ENCODE measurements around the gene PILRA. TPM values are rescaled to one million over a fixed set of nuclear protein-coding genes. Genes with fewer than 3 reads are reported as not detected.
"Not testable (repeated sequence)": the region's sequence is repeated elsewhere in the genome, so short reads cannot be mapped to it uniquely, and the experiment has no call there.

Gene PILRA
- total RNA-seq, 1 donor from 2014 or later, result 0.20 TPM

DNA sequence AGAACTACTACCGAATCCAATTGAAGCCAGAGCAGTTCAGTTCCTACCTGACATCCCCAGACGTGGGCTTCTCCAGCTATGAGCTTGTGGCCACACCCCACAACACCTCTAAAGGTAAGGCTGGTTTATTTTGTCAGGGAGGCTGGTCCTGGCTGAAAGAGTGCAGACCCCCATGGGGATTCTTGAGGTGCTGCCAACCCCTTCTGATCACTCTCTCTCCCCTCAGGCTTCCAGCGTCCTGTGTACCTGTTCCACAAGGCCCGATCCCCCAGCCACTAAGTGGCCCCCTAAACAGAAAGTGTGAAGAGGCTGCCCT is 59.9 kb downstream of the PILRA start:
- no peak for DNase-seq (ENCODE audit: low read depth in 2 of 2)

DNA sequence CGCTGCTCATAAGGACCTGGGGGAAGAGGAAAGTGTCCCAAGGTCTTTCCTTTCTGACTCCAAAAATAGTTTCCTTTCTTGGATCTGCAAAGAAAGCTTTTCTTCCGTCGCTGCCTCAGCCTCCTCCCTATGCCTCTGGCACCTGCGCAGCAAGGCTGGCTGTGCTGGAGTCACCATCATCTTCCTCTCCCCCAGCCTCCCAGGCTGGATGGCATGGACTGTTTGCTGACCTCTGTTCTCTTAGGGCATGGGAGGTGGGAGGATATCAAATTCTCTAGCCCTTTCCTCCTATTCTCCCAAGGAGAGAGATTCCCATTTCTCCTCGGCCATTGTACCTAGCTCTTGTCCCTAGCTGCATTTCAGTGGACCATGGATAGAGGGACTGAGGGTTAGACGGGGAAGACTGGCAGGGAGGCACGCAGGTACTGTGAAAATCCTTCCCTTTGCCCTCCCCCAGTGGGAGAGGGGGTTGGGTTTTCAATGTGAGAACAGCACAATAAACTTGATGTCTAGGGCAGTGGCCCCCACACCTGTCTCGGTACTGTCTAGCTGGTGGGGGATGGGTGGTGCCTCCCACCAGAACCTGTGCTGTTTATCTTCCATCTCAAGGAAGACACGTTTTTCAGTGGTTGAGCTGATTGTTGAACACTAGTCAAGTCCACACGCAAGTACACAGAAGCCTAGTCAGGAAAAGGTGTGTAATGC is 60.5 kb downstream of the PILRA start:
- DNase-seq (ENCODE audit: low read depth in 2 of 2), result no peak

DNA sequence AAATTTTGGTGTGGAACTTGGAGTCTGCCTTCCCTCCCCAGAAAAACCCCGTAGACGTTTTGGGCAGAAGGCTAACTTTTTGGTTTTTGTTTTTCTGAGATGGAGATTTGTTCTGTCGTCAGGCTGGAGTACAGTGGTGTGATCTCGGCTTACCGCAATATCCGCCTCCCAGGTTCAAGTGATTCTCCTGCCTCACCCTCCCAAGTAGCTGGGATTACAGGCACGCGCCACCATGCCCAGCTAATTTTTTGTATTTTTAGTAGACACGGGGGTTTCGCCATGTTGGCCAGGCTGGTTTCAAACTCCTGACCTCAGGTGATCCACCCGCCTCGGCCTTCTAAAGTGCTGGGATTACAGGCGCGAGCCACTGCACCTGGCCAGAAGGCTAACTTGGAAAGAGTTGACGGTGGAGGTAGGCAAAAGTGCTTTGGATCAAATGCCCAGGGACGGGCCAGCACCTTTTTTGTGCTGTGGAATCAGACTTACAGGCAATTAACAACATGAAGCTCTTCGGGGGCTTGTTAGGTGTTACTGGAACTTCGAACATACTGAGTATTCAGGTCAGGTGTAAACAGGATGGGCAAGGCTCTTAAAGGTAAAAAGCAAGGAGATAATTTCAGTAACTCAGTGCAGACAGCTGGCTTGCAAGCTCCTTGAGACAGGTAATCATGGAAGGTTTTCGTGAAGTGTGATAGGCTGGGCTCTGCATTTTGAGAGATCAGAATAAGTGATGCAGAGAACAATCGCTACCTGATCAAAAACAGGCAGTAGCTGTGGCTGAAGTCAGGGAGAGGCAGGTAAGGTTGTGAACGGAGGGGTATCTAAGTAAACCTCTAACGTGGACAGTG is 61.2 kb downstream of the PILRA start:
- no peak for DNase-seq (ENCODE audit: low read depth in 2 of 2)

DNA sequence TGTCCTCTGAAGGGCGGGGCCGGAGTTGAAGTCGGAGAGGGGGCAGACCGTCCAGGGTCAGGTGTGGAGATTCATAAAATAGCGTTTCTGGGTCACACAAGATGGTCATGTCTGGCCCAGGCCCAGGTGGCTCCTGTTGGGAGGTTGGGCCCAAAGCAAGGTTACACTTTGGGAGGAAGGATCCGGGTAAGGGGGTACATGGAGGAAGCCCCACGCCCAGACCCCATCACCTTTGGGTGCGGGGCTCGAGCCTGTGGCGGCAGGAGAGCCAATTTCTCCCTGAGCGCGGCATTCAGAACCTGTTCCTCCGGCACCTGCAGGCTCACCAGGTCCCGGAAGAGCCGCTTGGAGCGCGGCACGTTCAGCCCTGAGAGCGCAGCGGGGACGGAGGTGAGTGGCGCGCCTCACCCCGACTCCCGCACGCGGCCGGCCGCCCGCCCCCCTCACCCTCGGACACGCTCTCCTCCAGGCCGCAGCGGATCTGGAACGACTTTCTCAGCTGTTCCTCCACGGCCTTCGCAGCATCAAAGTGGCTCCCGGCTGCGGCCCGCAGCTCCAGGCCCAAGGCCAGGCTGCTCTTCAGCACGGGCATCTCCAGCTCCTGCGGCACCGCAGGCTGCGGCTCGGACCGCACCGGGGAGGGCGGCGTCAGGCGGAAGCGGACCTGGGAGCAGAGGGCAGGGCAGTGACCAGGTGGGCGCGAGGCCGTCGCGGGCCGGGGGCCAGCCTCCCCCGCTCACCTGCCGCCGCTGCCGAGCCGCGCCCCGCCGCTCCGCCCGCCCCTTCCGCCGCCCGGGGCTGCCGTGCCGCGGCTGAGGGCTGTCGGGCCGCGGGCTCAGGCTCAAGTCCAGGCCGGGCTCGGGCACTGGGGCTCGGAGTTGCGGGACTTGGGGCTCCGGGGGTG is 62.4 kb downstream of the PILRA start:
- DNase-seq (ENCODE audit: low read depth in 2 of 2), result peak; percentile 29 to 49

DNA sequence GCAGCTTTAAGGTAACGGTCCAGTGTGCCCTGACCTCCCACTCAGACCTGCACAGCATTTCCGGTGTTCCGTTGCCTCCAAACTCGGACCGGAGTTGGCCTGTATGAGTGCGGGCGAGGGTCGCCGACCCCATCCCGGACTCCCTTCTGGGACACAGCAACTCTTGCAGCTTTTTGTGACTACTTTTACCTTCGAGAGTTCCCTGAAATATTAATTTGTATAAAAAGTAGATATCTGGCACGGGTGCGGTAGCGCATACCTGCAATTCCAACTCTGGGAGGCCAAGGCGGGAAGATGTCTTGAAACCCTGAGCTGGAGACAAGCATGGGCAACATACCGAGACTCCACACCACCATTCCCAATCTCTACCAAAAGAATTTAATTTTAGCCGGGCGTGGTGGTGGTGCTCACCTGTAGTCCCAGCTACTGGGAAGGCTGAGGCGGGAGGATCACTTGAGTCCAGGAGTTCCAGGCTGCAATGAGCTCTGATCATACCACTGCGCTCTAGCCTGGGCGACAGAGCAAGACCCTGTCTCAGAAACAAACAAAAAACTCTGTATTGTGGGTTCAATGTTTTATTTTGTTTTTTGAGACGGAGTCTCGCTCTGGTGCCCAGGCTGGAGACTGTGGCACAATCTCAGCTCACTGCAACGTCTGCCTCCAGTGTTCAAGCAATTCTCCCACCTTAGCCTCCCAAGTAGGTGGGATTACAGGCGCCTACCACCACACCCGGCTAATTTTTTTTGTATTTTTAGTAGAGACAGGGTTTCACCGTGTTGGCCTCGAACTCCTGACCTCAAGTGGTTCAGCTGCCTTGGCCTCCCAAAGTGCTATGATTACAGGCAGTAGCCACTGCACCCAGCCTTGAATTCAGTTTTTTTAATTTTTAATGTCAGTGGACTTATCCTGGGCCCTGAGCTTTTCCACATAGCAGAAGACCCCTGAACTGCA is 64.1 kb downstream of the PILRA start:
- DNase-seq (ENCODE audit: low read depth in 2 of 2), result no peak

DNA sequence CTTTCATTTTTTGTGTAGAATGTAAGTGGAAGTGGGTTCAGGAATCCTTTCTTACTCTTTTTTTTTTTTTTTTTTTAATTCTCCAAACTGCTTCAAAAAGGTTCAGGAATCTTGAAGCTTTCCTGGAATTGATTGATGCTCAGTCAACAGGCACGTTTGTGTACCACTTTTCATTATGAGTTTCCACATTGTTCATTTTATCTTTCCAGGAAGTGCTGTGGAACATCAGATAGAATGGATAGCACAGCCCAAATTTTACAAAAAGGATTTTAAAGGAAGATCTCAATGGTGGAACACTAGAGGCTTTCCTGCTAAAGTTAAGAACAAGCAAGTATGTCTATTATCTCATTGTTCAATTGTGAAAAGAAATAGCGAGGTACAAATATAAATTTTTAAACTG is 64.9 kb downstream of the PILRA start:
- no peak for DNase-seq (ENCODE audit: low read depth in 2 of 2)

DNA sequence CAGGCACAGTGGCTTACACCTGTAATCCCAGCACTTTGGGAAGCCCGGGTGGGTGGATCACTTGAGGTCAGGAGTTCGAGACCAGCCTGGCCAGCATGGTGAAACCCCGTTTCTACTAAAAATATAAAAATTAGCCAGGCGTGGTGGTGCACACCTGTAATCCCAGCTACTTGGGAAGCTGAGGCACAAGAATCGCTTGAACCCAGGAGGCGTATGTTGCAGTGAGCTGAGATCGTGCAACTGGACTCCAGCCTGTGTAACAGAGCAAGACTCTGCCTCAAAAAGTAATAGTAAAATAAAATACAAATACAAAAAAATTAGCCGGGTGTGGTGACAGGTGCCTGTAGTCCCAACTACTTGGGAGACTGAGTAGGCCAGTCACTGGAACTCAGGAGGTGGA is 65.4 kb downstream of the PILRA start:
- not testable (repeated sequence) for DNase-seq (ENCODE audit: low read depth in 2 of 2)

DNA sequence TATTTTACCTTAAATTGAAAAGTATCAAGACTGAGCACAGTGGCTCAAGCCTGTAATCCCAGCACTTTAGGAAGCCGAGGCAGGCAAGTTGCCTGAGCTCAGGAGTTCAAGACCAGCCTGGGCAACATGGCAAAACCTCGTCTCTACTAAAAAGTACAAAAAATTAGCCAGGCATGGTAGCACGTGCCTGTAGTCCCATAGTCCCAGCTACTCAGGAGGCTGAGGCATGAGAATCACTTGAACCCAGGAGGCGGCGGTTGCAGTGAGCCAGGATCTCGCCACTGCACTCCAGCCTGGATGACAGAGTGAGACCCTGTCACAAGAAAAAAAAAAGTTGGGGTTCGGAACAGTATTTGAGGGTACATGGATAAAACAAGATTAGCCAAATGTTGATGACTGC is 66.0 kb downstream of the PILRA start:
- DNase-seq (ENCODE audit: low read depth in 2 of 2), result not testable (repeated sequence)

DNA sequence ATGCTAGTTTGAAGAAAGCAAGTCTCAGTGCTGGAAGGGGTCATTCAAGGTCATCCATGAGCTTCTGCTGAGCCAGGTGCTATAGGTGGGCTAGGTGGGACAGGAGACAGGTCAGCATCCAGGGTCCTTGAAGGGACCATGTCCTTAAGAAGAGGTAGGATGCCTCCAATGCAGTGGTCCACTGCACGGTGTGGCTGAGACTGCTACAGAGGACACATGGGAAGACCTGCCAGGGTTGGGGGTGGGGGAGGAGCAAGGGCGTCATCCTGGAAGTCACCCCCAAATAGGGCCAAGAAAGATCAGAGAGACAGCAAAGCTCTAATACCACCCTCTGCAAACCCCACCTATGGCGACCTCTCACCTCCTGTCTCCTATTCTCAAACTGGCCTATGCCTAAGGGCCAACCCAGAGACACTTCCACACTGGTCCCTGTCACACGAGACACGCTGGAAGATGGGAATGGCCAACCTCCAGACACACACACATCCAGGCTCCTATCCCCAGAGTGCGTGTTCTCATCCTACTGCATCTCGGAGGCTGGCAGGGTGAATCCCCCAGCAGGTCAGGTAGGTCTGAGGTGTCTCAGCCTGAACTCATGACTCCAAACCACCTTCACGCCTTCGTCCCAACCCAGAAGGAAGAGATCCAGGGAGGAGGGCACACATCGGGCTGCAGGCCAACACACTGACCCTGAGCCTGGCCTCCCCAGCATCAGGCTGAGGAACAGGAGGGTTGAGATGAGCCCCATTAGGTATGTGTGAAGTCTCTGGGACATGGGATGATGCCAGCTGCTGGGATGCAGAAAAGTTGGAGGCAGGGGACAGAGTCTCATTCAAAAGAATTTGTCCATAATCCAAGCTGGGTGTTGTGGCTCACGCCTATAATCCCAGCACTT is 68.6 kb downstream of the PILRA start:
- no peak for DNase-seq (ENCODE audit: low read depth in 2 of 2)

DNA sequence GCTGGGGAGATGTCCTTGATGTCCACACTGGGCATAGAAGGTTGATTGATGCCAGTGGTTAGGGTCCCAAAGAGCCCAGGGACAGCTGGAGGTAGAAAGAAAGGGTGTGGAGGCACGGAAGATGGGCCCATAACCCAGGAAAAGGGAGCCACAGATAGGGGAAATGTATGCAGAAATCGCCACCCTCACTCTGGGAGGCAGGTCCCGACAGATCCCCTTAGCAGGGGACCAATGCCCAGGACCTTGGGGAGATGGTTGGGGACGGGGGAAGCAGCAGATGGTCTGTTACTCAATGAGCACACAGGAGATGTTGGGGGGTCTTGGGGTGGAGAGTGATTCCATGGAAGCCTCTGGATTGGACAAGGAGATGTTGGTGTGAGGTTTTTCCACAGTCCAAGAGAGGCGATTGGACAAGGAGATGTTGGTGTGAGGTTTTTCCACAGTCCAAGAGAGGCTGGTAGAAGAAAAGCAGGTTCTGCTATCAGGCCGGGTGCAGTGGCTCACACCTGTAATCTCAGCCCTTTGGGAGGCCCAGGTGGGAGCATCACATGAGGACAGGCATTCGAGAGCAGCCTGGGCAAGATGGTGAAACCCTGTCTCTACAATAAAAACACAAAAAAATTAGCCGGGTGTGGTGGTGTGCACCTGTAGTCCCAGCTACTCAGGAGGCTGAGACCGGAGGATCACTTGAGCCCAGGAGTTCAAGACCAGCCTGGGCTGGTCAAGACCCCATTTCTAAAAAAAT is 70.0 kb downstream of the PILRA start:
- DNase-seq (ENCODE audit: low read depth in 2 of 2), result no peak

DNA sequence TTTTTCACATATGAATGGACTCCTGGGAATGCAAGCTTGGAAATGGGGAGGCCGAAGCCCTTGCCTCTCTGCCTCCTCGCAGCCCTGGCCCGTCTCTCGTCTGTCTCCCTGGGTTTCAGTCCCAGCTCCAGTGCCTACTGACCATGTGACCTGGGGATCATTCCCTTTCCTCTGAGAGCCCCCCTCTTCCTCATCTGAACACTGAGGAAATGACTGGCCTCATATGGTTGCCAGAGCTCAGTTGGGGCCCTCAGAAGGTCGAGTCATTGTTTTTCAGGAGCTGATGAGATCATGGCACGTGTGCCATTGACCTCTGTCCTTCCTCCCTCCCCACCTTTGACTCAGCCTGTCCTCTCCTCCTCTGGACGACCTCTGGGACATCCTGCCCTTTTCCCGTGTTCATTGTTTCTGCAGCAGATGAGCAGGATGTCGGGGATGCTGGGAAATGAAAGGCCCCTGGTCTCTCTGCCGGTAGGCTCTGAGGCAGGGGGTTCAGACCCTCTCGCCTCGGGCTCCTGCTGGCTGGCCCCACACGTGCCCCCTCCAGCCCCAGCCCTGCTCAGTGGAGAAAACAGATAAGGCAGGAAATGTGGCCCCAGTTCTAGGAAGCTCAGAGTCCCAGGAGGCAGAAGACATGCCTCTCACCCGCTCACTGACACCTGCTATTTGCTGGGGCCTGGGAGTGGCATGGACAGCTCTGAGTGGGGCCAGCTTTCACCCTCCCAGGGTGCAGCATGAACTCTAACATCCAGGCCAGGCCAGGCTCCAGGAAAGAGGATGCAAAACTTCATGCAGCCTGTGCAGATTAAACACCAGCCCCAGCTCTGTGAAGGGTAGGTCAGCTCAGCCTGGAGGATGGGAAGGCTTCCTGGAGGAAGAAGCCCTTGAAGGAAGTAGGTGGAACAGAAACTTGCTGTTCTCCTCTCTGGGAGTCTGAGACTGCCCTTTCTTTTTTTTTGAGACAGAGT is 71.3 kb downstream of the PILRA start:
- peak; percentile 97 to 99 for DNase-seq (ENCODE audit: low read depth in 2 of 2)

DNA sequence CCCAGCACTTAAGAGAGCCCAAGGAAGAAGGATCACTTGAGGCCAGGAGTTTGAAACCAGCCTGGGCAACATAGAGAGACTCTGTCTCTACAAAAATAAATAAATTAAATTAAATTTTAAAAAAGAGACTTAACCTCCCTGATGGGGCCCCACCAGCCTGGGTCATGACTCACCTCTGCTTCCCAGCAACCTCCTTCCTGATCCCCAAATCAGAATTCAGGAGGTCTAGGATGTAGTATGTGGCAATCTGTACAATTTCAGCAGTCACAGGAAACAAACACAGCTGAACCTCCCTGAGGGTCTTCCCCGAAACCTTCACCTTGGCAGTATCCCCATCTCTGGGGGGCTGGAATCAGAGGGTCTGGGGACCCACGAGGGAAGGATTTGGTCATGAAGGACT is 72.8 kb downstream of the PILRA start:
- DNase-seq (ENCODE audit: low read depth in 2 of 2), result peak in 1 of 2 donors; percentile 52

DNA sequence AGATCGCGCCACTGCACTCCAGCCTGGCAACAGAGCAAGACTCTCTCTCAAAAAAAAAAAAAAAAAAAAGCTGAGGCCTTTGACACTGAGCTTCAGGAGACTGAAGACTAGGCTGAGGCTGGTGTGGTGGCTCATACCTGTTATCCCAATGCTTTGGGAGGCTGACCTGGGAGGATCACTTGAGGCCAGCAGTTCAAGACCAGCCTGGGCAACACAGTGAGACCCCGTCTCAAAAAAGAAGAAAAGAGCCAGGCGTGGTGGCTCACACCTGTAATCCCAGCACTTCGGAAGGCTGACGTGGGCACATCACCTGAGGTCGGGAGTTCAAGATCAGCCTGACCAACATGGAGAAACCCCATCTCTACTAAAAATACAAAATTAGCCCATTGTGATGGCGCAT is 74.1 kb downstream of the PILRA start:
- DNase-seq (ENCODE audit: low read depth in 2 of 2), result not testable (repeated sequence)

DNA sequence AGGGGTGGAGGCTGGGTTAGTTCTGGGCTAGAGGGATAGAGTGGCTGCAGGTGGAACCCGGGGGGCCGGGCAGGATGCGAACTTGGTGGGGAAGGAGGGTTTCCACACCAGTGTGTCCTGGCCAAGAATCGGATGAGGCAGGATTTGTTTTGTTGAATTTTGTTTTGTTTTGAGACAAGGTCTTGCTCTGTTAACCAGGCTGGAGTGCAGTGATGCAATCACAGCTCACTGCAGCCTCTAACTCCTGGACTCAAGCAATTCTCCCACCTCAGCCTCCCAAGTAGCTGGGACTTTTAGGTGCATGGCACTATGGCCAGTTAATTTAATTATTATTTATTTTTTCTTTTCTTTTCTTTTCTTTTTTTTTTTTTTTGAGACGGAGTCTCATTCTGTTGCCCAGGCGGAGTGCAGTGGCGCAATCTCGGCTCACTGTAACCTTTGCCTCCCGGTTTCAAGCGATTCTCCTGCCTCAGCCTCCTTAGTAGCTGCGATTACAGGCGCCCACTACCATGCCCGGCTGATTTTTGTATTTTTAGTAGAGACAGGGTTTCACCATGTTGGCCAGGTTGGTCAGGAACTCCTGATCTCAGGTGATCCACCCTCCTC is 76.0 kb downstream of the PILRA start:
- peak in 1 of 2 donors; percentile 47 for DNase-seq (ENCODE audit: low read depth in 2 of 2)

Measured in lung microvascular endothelial cell (primary cell).